Ramos (cell line): ENCODE measurements around the gene NSF.
"Not testable (repeated sequence)": the region's sequence is repeated elsewhere in the genome, so short reads cannot be mapped to it uniquely, and the experiment has no call there.

Source experiments
- in situ Hi-C: fragments of 300-500 bp; cut with MboI; formaldehyde crosslinking; loops from one replicate; pipeline ENCODE4 v1.14.3; 2022; ENCODE audit warnings: low sequenced_read_pairs; ENCODE audit not compliant: unreplicated experiment

The NSF gene

DNA sequence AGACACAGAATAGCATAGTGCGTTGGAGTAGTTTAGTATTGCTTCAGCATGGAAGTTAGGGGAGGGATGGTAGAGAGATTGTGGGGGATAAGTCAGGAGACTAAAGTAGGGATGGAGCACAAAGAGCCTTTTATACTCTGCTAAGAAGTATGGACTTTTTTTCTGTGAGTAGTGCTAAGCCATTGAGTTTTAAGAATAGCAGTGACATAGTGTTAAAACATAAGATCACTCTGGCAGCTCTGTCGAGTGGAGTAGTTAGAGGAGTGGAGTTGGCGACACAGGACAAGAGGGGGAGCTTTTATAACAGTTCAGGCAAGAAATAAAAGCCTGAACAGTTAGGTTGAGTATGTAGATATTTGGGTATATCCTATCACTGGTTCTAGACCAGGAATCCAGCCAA, 106.1 kb downstream of the NSF start:
- in situ Hi-C loops, result not testable (repeated sequence)

DNA sequence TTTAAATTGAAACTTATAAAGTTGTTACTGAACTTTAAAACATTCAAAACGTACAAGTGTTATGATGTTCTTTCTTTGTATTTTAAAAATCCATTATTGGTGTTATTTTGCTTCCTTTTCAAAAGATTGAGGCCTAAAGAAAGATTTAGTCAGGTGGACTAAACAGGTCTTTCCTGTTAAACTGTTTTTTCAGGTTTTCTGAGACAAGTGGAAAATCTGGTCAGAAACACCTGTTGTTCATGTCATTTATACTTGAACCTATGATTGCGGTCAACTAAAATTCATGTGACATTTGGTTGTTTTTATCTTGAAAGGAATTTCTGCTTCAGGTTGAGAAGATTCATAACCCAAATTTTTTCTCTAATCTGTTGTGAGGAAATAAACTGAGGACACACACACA, 108.5 kb downstream of the NSF start:
- in situ Hi-C loops, result not testable (repeated sequence)

DNA sequence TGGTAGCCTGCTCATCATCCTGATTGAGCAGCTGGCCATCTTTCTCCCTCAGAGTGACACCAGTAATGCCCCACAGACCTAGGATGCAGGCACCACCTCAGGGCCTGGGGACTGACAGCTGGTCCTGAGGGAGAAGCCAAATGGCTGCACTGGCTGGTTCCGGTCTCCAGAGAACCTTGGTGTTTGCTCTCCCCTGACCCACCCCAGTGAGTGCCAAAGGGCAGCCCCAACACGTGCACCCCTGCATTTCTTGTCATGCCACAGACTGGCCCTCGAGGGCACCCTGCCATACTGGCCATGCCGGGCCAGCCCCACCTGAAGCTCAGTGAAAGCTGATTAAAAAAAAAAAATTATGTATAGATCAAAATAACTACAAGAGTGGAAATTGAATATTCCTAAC, 127.5 kb downstream of the NSF start:
- in situ Hi-C loops, result no loop called here

DNA sequence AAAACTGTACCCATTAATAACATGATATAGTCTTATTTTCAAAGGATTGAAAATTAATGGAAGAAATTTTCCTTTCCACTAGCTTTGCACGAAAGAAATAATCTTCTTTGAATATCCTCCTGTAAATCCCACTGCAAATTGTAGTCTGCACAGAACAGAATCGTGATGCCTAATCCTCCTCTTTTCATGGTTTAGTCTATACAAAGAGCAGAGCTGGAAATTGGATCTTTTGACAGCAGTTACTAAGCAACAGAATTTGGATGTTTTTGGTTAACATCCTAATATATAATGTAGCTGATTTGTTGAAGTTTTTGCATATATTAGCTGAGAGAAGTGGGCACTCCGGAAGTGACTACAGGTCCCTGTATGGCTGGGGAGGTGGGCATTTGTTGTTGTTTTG, 129.4 kb downstream of the NSF start:
- in situ Hi-C loops, result no loop called here

DNA sequence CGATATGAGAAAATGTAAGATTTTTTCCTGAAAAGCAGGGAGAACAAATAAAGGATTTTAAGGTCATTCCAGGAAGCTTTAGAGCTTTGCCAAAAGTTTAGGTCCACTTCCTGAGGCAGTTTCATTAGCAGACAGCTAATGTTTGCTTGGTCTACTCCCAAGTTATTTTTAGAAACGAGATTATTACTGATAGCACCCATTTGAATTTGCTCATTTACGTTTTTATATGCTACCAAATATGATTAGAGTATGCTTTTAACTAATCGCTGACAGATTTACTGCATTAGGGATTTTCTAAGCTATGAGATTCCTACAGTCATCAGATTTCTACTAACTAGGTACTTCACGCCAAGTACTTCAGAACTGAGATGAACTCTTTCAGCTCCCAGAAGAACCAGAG, 129.9 kb downstream of the NSF start:
- in situ Hi-C loops, result no loop called here

DNA sequence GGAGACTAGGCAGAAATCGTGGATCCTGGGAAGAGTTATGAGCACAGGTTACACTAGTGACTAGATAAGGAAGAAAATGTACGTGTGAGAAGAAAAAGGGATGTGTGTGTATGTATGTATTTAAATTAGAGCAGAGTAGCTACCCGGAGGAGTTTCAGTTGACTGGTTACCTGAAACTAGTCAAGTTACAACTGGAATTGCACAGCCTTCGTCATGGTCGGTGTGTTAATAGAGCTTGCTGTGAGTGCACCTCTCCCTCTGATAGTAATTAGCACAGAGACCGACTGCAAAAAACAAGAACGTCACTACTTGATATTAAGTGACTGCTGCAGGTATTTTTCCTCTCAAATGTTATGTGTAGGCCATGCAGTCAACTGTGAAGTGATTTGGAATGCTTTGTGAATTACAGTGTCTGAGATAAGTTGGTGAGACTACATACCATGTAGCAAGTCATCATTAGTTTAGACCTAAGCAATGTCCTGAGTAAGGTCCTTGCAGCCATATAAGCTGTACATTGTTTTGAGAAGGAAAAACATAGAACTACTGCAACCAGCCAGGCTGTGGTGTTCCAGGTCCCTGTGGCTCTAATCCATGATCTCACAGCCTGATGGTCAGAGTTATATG, 132.3 kb downstream of the NSF start:
- in situ Hi-C loops, result no loop called here

DNA sequence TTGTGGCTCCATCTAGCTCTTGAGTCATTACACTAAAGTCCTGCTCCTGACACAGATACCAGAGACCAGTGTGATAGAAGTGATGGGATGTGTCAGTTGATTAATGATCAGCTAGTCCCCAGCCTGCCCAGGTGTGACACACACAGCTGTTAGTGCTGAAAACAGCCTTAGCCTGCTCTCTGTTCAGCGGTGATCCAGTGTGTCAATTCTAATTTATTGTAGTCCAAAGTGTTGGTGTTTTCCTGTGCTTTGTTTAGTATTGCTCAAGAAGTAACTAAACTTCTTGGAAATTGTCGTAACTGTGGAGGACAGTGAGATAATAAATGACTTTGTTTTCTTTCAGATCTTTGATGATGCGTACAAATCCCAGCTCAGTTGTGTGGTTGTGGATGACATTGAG, 135.7 kb downstream of the NSF start:
- in situ Hi-C loops, result no loop called here

DNA sequence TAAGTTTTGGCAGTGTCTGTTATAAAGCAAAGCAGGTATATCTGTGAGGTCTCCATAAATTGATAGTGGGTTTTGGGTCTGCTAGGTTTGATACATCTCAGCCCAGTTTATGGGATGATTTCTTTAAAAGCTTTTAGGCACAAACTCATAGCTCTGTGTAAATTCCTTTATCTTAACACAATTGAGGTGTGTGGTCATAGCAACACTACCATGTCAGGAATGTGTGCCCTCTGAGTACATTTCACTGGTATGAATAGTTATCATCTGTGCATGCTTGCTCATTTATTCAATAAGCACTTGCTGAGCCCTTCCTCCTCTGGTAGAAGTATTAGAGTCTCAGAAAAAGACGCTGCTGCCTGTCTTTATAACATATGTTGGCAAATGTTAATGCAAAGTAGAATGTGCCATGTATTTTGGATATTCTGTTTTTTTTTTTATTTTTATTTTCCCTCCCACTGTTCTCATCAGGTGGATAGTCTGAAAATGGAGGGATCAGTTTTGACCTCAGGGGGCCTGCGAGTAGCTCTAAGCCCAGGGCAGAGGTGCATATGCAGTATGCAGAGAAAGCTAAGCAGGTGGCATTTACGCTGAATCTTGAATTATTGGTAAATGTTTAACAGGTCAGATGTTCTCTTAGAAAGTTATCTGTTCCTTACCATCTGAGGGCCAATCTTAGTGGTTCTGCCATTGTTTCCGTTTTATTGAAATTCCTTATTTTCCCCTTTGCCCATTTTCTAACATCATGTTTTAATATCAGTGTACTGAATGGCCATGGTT, 137.3 kb downstream of the NSF start:
- in situ Hi-C loops, result no loop called here

DNA sequence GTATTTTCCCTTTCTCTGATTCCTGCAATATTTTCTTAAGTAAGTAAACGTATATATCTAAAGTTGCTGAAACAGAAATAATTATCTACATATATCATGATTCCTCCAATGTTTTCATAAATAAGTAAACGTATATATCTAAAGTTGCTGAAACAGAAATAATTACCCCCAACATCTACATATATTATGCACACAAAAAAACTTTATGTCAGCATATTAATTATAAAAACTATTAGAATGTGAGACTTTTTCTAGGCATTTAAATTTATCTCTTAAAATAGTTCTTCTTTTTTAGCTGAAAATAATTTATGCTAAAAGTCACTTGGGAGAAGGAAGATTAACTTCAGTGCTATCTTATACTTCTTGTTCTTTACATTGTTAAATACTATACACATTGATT, 139.6 kb downstream of the NSF start:
- in situ Hi-C loops, result no loop called here

DNA sequence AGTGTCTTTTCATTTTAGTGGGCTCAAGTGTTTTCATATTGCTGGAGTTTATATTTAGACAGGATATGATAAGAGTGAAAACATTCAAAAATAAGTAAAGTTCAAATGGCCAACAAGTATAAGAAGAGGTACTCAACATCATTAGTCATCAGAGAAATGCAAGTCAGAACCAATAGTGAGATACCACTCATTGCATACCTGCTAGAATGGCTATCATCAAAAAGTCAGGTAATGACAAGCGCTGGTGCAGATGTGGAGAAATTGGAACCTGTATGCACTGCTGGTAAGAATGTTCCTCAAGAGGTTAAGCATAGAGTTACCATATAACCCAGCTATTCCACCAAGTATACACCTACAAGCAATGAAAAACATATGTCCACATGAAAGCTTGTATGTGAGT, 140.2 kb downstream of the NSF start:
- in situ Hi-C loops, result no loop called here

DNA sequence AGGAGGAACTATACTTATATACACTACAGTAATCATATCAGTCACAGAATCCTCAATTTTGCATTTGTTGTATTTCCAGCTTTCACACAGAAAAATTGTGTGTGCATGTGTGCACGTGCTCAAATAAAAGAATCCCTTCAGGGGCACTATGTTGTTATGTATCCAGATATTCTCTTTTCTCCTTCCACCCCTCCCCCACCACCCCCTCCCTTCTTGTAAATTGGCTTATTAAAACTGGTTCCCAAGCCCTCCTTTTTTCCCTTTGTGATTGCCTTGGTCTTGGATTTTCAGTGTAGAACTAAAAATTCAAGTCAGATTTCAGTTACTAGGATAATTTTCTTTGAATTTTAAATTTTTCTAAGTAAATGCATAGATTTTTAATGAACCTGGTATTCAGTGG, 141.7 kb downstream of the NSF start:
- in situ Hi-C loops, result no loop called here

DNA sequence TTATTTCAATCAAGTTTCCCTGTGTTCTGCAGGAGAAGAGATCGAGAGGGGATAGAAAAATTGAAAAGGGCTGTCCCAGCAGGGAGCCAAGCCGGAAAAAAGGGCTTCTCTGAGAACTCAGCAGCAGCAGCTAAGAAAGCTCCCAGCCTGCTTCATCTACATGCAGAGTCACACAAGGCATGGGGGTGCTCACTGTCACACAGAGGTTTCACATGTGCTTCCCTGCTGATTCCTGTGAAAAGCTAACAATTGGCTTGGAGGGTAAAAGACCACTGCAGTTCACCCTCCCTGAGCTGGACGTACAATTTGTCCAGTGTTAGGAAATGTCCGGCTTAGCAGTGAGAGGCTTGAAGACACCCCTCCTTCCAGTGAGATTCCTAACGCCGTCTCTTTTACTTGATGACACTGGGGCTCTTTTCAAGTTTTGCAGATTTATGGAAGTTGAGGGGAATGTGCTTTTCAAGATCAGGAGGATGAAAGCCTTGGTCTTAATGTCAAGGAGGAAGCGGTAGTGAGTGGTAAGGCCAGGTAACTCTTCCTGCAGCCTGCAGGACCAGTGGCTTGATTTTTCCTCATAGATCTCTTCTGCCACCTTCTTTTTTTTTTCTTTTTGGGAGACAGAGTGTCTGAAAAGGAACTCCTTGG, 142.4 kb downstream of the NSF start:
- in situ Hi-C loops, result no loop called here

DNA sequence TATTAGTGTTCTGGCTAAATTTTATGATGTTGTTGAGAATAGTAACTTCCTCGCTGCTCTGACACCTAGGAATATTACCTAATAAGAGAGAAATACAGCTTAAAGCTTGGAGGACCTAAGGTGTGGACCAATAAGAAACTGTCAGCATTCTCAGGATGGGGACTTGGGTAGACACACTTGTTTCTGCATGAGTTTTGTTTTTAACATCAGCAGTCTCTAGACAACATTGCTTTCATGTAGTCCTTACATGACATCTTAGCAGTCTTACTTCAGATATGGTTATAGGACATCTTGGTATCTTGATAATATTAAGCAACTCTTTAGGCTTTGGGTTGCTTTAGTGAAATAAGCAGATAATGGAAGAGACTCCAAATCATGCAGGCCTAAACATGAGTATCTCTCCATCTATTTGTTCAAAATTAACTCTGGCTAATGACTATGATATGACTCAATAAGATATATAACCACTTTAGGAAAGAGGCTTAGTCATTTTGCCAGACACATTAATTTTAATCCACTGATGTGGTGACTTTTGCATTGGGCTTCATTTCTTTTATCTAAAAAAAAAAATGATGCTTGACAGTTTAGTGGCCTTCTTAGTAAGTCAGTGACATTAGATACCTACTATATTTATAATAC, 143.5 kb downstream of the NSF start:
- in situ Hi-C loops, result no loop called here

DNA sequence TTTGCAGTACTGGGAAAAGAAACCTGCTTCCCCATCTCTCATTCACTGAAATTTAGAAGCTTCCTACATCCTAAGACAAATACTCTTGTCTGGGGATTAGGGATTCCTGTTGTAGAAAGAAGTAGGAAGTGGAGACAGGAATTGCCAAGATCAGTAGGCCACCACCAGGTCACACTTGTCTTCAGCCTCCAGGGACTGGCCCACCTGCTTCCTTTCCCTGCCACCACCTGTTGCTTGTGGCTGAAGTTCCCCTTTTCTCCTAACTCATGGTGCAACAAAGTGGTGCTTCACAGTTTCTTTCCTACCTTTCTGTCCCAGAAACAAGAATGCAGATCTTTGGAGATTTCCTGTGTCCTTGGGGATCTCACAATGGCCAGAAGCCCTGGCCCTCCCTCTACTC, 145.6 kb downstream of the NSF start:
- in situ Hi-C loops, result no loop called here

DNA sequence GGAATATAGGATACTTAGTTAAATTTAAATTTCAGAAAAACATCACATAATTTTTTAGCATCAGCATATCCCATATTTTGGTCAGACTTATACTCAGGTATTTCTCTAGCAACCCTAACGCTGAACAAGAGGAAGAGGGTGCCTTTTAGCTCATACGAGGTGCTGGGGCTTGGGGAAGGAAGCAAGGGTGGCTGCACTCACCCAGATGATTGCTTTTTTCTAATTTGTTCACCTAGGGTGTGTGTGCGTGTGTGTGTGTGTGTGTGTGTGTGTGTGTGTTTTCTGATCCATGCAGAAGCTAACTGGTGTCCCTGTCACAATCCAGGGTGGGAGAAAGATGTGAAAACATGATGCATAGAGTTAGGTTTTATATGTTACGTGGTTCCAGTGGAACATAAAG, 146.9 kb downstream of the NSF start:
- in situ Hi-C loops, result no loop called here

DNA sequence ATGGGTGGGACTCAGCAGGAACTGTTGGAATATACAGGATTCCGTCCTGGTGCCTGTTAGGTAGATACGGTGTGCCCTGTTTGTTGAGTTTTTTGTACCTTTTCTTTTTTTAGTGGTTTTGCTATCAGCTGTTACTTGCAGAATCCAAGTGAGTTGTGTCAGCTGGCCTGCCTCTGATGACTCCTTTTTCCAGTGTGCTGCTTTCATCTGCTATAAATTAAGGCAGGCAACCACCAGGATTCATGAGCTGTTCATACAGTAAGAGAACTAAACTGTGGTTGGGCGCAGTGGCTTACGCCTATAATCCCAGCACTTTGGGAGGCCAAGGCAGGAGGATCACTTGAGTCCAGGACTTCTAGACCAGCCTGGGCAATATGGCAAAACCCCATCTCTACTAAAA, 148.1 kb downstream of the NSF start:
- in situ Hi-C loops, result no loop called here

DNA sequence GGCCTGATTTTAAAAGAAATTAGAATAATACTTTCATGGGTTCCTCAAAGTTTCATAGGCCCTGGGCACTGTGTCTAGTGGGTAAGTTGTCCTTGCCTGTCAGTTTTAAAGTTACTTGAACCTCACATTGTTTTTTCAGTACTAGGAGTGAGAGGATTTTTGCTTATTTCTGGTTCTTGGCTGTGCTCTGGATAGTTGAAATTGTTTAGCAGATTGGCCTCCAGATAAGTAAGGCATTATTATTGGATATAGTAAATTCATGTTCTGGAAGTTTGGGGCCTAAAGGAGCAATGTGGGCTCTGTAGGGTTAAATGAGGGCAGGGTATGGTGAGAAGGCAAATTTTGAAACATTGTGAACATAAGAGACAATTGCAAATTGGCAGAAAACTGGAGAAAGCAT, 149.5 kb downstream of the NSF start:
- in situ Hi-C loops, result no loop called here

DNA sequence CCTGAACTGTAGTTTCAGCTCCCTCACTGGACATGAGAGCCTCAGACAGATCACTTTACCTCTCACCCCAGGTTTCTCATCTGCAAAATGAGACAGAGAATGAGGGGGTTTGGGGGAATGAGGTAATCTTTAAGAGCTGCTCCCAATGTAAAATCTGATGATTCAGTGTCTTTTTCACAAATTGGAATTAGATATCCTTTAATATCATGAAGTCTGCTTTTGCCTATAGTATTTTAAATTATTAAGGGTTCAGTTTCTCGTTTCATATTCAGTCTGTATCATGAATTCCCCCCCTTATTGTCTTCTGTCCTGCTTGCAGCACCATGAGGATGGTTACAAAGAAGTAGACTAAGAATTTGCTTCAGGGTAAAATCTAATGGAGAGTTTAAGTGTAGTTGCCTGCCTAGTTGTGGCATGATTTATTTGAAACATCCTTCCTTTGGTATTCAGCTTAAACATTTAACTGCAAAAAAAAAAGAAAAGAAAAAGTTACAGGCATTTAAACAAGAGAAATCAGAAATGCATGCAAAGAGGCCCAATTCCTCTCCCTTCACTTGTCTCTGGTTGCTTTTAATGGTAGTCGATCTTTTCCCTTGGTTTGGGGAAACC, 150.8 kb downstream of the NSF start:
- in situ Hi-C loops, result no loop called here

DNA sequence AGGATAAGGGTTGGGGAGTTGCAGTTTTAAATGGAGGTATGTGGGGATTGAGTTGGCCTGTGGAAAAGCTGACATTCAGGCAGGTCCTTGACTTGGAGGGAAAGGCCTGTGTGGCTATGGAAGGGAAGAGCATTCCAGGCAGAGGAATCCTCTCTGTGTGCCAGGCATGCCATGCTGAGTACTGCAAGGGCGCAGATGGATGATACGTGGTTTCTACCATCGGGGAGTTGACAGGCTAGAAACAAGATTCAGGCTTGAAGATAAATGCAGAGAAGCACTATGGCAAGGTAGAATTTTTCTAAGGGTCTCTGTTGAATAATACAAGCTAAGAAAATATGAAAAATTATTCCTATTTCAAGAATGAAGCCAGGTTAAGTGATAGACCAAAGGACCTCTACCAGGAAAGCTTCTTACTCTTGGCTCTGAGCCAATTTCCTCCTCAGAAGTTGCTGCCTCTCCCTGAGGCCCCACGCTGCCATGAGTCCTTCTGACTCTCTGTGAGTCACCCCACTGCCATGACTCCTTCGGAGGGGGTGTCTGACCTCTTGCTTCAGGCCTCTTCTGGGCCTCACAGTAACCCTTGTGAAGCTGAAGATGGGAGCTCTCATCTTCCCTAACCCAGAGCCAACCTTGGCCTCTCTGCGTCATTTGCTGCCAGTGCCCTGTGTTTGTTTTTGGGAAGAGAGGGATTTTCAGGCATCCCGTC, 152.2 kb downstream of the NSF start:
- in situ Hi-C loops, result no loop called here

DNA sequence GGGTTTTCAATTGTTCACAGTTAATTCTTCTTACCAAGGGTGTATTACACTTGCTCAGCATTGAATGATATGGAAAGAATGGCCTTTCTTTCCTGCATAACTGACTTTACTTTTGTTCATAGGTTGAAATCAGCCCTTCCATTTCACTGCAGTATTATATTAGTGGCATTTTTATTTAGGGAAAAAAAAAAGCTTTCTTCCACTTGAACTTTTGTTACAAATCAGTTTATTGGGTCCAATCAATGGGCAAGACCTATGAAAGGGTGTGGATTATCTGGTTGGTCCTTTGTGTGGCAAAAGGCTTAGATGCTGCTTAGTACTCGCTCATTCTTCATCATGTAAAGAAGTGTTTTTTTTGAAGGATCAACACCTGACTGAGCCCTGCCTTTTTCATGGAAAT, 154.0 kb downstream of the NSF start:
- in situ Hi-C loops, result no loop called here
